Hepatic stellate cell (primary cell): ENCODE measurements around the gene CES1.
"Not testable (repeated sequence)": the region's sequence is repeated elsewhere in the genome, so short reads cannot be mapped to it uniquely, and the experiment has no call there.

ENCODE experiments used
- DNase-seq: peaks from one replicate; pipeline ENCODE4 v3.0.0; 2011; ENCODE audit warnings: low spot score

CES1 gene

GRCh38 chr16:55830658-55831294 is 2.1 kb downstream of the CES1 start:
- DNase-seq = no peak

GRCh38 chr16:55829232-55829631 is 3.7 kb downstream of the CES1 start:
- not testable (repeated sequence) for DNase-seq

GRCh38 chr16:55828680-55829079 is 4.2 kb downstream of the CES1 start:
- no peak for DNase-seq

GRCh38 chr16:55825115-55825728 is 7.7 kb downstream of the CES1 start:
- no peak for DNase-seq

GRCh38 chr16:55824473-55825000 is 8.4 kb downstream of the CES1 start:
- DNase-seq = no peak

- DNase-seq = no peak
These were observed 10.6 kb downstream of the CES1 start for GRCh38 chr16:55822280-55822810.

GRCh38 chr16:55821210-55821609 is 11.7 kb downstream of the CES1 start:
- DNase-seq = no peak

GRCh38 chr16:55820615-55821014 is 12.3 kb downstream of the CES1 start:
- no peak for DNase-seq

- DNase-seq = no peak
These were observed 15.5 kb downstream of the CES1 start for GRCh38 chr16:55817236-55817912.

- not testable (repeated sequence) for DNase-seq
These were observed 16.7 kb downstream of the CES1 start for GRCh38 chr16:55816222-55816621.

GRCh38 chr16:55815320-55815719 is 17.6 kb downstream of the CES1 start:
- DNase-seq = no peak

GRCh38 chr16:55814174-55814573 is 18.7 kb downstream of the CES1 start:
- DNase-seq = not testable (repeated sequence)

- not testable (repeated sequence) for DNase-seq
These were observed 19.2 kb downstream of the CES1 start for GRCh38 chr16:55813730-55814129.

GRCh38 chr16:55812951-55813350 is 19.9 kb downstream of the CES1 start:
- no peak for DNase-seq

- no peak for DNase-seq
These were observed 21.1 kb downstream of the CES1 start for GRCh38 chr16:55811811-55812210.

GRCh38 chr16:55810451-55810961 is 22.4 kb downstream of the CES1 start:
- DNase-seq = no peak

GRCh38 chr16:55809851-55810250 is 23.0 kb downstream of the CES1 start:
- no peak for DNase-seq

- no peak for DNase-seq
These were observed 23.5 kb downstream of the CES1 start for GRCh38 chr16:55809386-55809785.

GRCh38 chr16:55808286-55808685 is 24.6 kb downstream of the CES1 start:
- DNase-seq = not testable (repeated sequence)

GRCh38 chr16:55805104-55805503 is 27.8 kb downstream of the CES1 start:
- not testable (repeated sequence) for DNase-seq

GRCh38 chr16:55803681-55804080 is 29.2 kb downstream of the CES1 start:
- not testable (repeated sequence) for DNase-seq

- DNase-seq = not testable (repeated sequence)
These were observed 39.9 kb downstream of the CES1 start for GRCh38 chr16:55792934-55793374.
